Mononuclear cell (primary cell): Measurements from ENCODE around the gene SLC4A5. TPM values are rescaled to one million over a fixed set of nuclear protein-coding genes. Genes with fewer than 3 reads are reported as not detected.

Experiments used
- H3K27me3 ChIP-seq: 2 replicates; pipeline ENCODE4 v1.6.0; 2011; ENCODE audit warnings: low read length, control low read depth; ENCODE audit not compliant: insufficient read depth
- H3K4me1 ChIP-seq: 2 replicates; pipeline ENCODE4 v1.5.1; 2011; ENCODE audit warnings: mild to moderate bottlenecking, low read length, control low read depth; ENCODE audit not compliant: insufficient read depth
- H3K4me3 ChIP-seq: 2 replicates; pipeline ENCODE4 v1.5.1; 2011; ENCODE audit warnings: mild to moderate bottlenecking, low read length, moderate library complexity
- H3K9me3 ChIP-seq: 2 replicates; pipeline ENCODE4 v1.5.1; 2011; ENCODE audit warnings: low read depth, mild to moderate bottlenecking, control low read depth, low read length
- total RNA-seq: library from RNA; depleted of rRNA; stranded (reverse); fragments of >200 nt; gene quantifications from one replicate; pipeline ENCODE4 v1.2.3, GENCODE V29; 2012

SLC4A5 gene
- total RNA-seq, 1 donor: 6.7 TPM

- Histone ChIP-seq H3K27me3 (no peaks in the 10 kb centered on the region), H3K4me3 (no peak overlapping the region), H3K9me3 (no peaks in the 10 kb centered on the region), H3K4me1 (peaks cover 20% of the 10 kb centered on the region)
These were observed 53.1 kb downstream of the SLC4A5 start for GRCh38 chr2:74290066-74290465.

GRCh38 chr2:74286725-74287124 is 56.5 kb downstream of the SLC4A5 start:
- H3K4me1 ChIP-seq: peaks cover 19% of the 10 kb centered on the region
- no peaks in the 10 kb centered on the region for H3K27me3 ChIP-seq
- H3K4me3 ChIP-seq: no peak overlapping the region
- H3K9me3 ChIP-seq: no peaks in the 10 kb centered on the region

- Histone ChIP-seq H3K9me3 (no peaks in the 10 kb centered on the region), H3K4me1 (no peaks in the 10 kb centered on the region), H3K27me3 (no peaks in the 10 kb centered on the region), H3K4me3 (no peak overlapping the region)
These were observed 61.9 kb downstream of the SLC4A5 start for GRCh38 chr2:74281141-74281975.

GRCh38 chr2:74278694-74279093 is 64.5 kb downstream of the SLC4A5 start:
- no peaks in the 10 kb centered on the region for H3K27me3 ChIP-seq
- no peaks in the 10 kb centered on the region for H3K9me3 ChIP-seq
- no peaks in the 10 kb centered on the region for H3K4me1 ChIP-seq
- H3K4me3 ChIP-seq: no peak overlapping the region

GRCh38 chr2:74278176-74278575 is 65.0 kb downstream of the SLC4A5 start:
- Histone ChIP-seq H3K4me3 (no peak overlapping the region), H3K4me1 (no peaks in the 10 kb centered on the region), H3K27me3 (no peaks in the 10 kb centered on the region), H3K9me3 (no peaks in the 10 kb centered on the region)

- no peaks in the 10 kb centered on the region for H3K9me3 ChIP-seq
- no peaks in the 10 kb centered on the region for H3K4me1 ChIP-seq
- H3K27me3 ChIP-seq: no peaks in the 10 kb centered on the region
- no peak overlapping the region for H3K4me3 ChIP-seq
These were observed 68.0 kb downstream of the SLC4A5 start for GRCh38 chr2:74275228-74275627.

GRCh38 chr2:74269667-74270066 is 73.5 kb downstream of the SLC4A5 start:
- H3K4me1 ChIP-seq: peaks cover 6% of the 10 kb centered on the region
- H3K27me3 ChIP-seq: no peaks in the 10 kb centered on the region
- H3K4me3 ChIP-seq: no peak overlapping the region
- H3K9me3 ChIP-seq: no peaks in the 10 kb centered on the region

- Histone ChIP-seq H3K9me3 (no peaks in the 10 kb centered on the region), H3K4me3 (no peak overlapping the region), H3K27me3 (no peaks in the 10 kb centered on the region), H3K4me1 (peaks cover 6% of the 10 kb centered on the region)
These were observed 76.1 kb downstream of the SLC4A5 start for GRCh38 chr2:74267068-74267467.

GRCh38 chr2:74264281-74264680 is 78.9 kb downstream of the SLC4A5 start:
- Histone ChIP-seq H3K4me3 (no peak overlapping the region), H3K9me3 (no peaks in the 10 kb centered on the region), H3K4me1 (peaks cover 6% of the 10 kb centered on the region), H3K27me3 (no peaks in the 10 kb centered on the region)

- Histone ChIP-seq H3K27me3 (no peaks in the 10 kb centered on the region), H3K4me1 (peaks cover 4% of the 10 kb centered on the region), H3K4me3 (no peak overlapping the region), H3K9me3 (no peaks in the 10 kb centered on the region)
These were observed 80.5 kb downstream of the SLC4A5 start for GRCh38 chr2:74262681-74263080.

GRCh38 chr2:74261204-74261864 is 81.9 kb downstream of the SLC4A5 start:
- Histone ChIP-seq H3K9me3 (no peaks in the 10 kb centered on the region), H3K27me3 (no peaks in the 10 kb centered on the region), H3K4me3 (no peak overlapping the region), H3K4me1 (no peaks in the 10 kb centered on the region)

- Histone ChIP-seq H3K9me3 (no peaks in the 10 kb centered on the region), H3K4me1 (no peaks in the 10 kb centered on the region), H3K4me3 (no peak overlapping the region), H3K27me3 (no peaks in the 10 kb centered on the region)
These were observed 82.7 kb downstream of the SLC4A5 start for GRCh38 chr2:74260495-74260894.

- Histone ChIP-seq H3K9me3 (no peaks in the 10 kb centered on the region), H3K4me1 (no peaks in the 10 kb centered on the region), H3K4me3 (no peak overlapping the region), H3K27me3 (no peaks in the 10 kb centered on the region)
These were observed 83.5 kb downstream of the SLC4A5 start for GRCh38 chr2:74259733-74260132.

GRCh38 chr2:74259191-74259590 is 84.0 kb downstream of the SLC4A5 start:
- Histone ChIP-seq H3K4me3 (no peak overlapping the region), H3K27me3 (no peaks in the 10 kb centered on the region), H3K4me1 (no peaks in the 10 kb centered on the region), H3K9me3 (no peaks in the 10 kb centered on the region)

GRCh38 chr2:74255660-74256213 is 87.5 kb downstream of the SLC4A5 start:
- Histone ChIP-seq H3K4me1 (no peaks in the 10 kb centered on the region), H3K4me3 (no peak overlapping the region), H3K27me3 (no peaks in the 10 kb centered on the region), H3K9me3 (no peaks in the 10 kb centered on the region)
